ENCODE results near the gene POMGNT2.

Gene POMGNT2

GRCh38 chr3:43094381-43094780, 11.5 kb downstream of the POMGNT2 start:
- H3K4me3 ChIP-seq (ENCODE audit: low read length), result no peak overlapping the region
- no peak for DNase-seq (ENCODE audit: low read depth)
- TF ChIP-seq CTCF (conservative IDR thresholded peaks at IDR 0.05; ENCODE audit: low read length), result no peak

DNA sequence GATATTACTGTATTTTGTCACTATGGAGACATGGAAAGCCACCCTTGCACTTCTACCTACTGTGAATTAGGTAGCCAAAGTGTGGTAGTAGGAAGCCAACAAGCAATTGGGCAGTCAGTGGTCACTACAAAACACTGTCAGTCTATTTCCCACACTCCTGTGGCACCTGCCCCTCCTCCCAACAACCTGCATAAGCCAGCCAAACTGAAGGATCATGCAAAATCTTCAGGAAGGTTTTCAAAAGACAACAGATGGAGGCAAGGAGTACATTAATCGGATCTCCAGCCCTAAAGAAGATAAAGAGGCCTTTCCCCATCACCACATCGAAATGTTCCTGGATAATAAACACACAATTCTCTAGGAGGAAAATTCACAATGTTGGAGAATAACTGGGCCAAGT, 11.9 kb downstream of the POMGNT2 start:
- no peak overlapping the region for H3K4me3 ChIP-seq (ENCODE audit: low read length)
- TF ChIP-seq CTCF (conservative IDR thresholded peaks at IDR 0.05; ENCODE audit: low read length), result no peak
- DNase-seq (ENCODE audit: low read depth), result no peak

DNA sequence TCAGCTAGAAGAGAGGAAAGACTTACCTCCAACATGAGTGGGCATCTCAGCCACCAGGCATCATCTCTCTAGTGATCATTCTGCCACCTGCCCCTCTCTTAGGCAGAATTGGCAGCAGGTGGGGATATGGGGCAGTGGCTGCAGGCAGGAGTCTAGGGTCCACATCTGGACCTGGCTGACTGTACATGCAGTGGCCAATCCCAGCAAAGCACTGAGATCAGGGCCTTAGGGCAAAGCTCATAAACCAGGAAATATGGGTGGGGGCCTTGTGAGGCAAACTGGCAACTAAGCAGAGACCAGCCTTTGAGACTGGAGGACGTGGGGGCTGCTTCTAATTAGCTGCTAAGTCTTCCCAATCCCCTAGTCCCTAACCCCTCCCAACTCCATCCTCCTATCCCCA, 12.9 kb downstream of the POMGNT2 start:
- TF ChIP-seq CTCF (conservative IDR thresholded peaks at IDR 0.05; ENCODE audit: low read length), result no peak
- H3K4me3 ChIP-seq (ENCODE audit: low read length), result no peak overlapping the region
- DNase-seq (ENCODE audit: low read depth), result no peak

DNA sequence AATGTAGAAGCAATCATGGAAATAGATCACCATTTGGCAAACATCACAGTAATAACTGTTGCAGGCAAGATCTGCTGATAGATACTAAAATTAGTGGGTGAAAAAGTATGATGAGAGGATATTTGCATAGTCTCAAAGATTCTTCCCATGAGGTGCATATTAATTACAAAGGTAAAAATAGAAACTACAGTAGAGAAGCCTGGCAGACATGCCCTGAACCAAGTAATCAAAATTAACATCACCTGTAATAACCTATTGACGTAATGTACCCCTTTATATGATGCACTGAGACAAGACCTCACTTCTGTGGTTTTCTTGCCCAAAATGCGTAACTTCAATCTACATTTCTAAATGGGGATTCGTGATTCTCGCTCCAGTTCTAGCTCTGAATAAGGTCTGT, 14.4 kb downstream of the POMGNT2 start:
- no peak for TF ChIP-seq CTCF (conservative IDR thresholded peaks at IDR 0.05; ENCODE audit: low read length)
- DNase-seq (ENCODE audit: low read depth), result no peak
- H3K4me3 ChIP-seq (ENCODE audit: low read length), result no peak overlapping the region

DNA sequence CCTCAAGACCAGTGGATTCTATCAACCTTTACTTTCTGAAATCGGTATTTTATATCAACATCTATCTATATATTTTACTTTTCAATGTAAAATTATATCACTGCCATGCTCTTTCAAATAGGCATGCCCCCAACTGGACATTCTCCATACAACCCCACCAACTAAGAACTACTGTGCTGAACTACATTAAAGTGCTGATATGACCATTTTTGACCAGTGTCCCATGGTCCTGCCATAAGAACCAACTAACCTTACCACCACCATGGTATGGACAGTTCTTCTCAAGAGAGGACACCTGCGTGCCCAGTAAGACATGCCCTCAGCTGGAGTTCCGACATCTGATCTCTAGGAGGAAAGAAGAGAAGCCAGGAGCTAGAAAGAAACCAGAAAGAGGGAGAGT, 15.6 kb downstream of the POMGNT2 start:
- no peak overlapping the region for H3K4me3 ChIP-seq (ENCODE audit: low read length)
- no peak for TF ChIP-seq CTCF (conservative IDR thresholded peaks at IDR 0.05; ENCODE audit: low read length)
- no peak for DNase-seq (ENCODE audit: low read depth)

- no peak overlapping the region for H3K4me3 ChIP-seq (ENCODE audit: low read length)
- DNase-seq (ENCODE audit: low read depth), result no peak
- TF ChIP-seq CTCF (conservative IDR thresholded peaks at IDR 0.05; ENCODE audit: low read length), result no peak
These were observed 16.8 kb downstream of the POMGNT2 start for GRCh38 chr3:43089081-43089480.

- peak; percentile 20; the same call in 1 of the 2 replicates for TF ChIP-seq CTCF (conservative IDR thresholded peaks at IDR 0.05; ENCODE audit: low read length)
- no peak overlapping the region for H3K4me3 ChIP-seq (ENCODE audit: low read length)
- peak; percentile 3 for DNase-seq (ENCODE audit: low read depth)
These were observed 18.6 kb downstream of the POMGNT2 start for GRCh38 chr3:43087249-43087776.
